NB4 (cell line): ENCODE data around the gene MCC.
"Not testable (repeated sequence)": the region's sequence is repeated elsewhere in the genome, so short reads cannot be mapped to it uniquely, and the experiment has no call there.

ENCODE experiments used
- DNase-seq: peaks from one replicate; pipeline ENCODE4 v3.0.0; 2010; ENCODE audit warnings: low read depth
- H3K4me3 ChIP-seq: one replicate; pipeline ENCODE4 v1.5.1; 2011; ENCODE audit warnings: mild to moderate bottlenecking, low read depth, low read length, moderate library complexity
- CTCF ChIP-seq: IDR thresholded peaks from one replicate; pipeline ENCODE4 v1.5.1; 2012; ENCODE audit warnings: low read depth, low read length
- MAX ChIP-seq: IDR thresholded peaks from 2 replicates; pipeline ENCODE4 v1.6.1; 2011; ENCODE audit warnings: low read depth, low read length
- MYC ChIP-seq: IDR thresholded peaks from 2 replicates; pipeline ENCODE4 v1.6.1; 2011; ENCODE audit warnings: low read depth, low read length
- POLR2A ChIP-seq: IDR thresholded peaks from 2 replicates; pipeline ENCODE4 v1.6.1; 2011; ENCODE audit warnings: mild to moderate bottlenecking; ENCODE audit not compliant: insufficient read length; ENCODE audit errors: extremely low read depth

MCC gene

GRCh38 chr5:113474100-113474728 is 14.0 kb downstream of the MCC start:
- H3K4me3 ChIP-seq = no peak overlapping the region
- TF ChIP-seq CTCF = no peak
- TF ChIP-seq MAX = no peak
- no peak for TF ChIP-seq POLR2A
- DNase-seq = no peak

- DNase-seq = no peak
- TF ChIP-seq CTCF (no peak), POLR2A (no peak), MAX (no peak), MYC (no peak)
- no peak overlapping the region for H3K4me3 ChIP-seq
Measured at GRCh38 chr5:113463032-113463431, 25.2 kb downstream of the MCC start.

- H3K4me3 ChIP-seq, DNase-seq: not testable (repeated sequence)
Measured at GRCh38 chr5:113457106-113457505, 31.1 kb downstream of the MCC start.

- H3K4me3 ChIP-seq = no peak overlapping the region
- no peak for TF ChIP-seq MYC
- TF ChIP-seq MAX = no peak
- TF ChIP-seq CTCF = no peak
- no peak for DNase-seq
Measured at GRCh38 chr5:113452941-113453340, 35.3 kb downstream of the MCC start.

- no peak for DNase-seq
- no peak for TF ChIP-seq MYC
- TF ChIP-seq POLR2A = no peak
- no peak for TF ChIP-seq CTCF
- no peak for TF ChIP-seq MAX
- no peak overlapping the region for H3K4me3 ChIP-seq
Measured at GRCh38 chr5:113451797-113452196, 36.5 kb downstream of the MCC start.

GRCh38 chr5:113450929-113451328 is 37.3 kb downstream of the MCC start:
- no peak for DNase-seq
- TF ChIP-seq MAX (no peak), CTCF (no peak), MYC (no peak), POLR2A (no peak)
- H3K4me3 ChIP-seq = no peak overlapping the region
